A549 treated with AZD9567 at 1 μM for 4 hours (cell line): ENCODE data around the gene ARL14. TPM values are rescaled to one million over a fixed set of nuclear protein-coding genes. Genes with fewer than 3 reads are reported as not detected.

Source experiments
- total RNA-seq: library from RNA; stranded (reverse); fragments of 200-300 nt; extraction: Qiagen RNA extraction; gene quantifications from 5 replicates; pipeline ENCODE4 v1.2.3, GENCODE V29; 2022; ENCODE audit not compliant: insufficient read depth

The ARL14 gene
- total RNA-seq, result 0.32 to 0.41 TPM (median 0.37 TPM) in 4 of 5 replicates, not detected in the other

GRCh38 chr3:160676547-160677303 lies at the start of gene ARL14:
ARL14 (plus strand) TSS chr3:160677160; CDS start chr3:160677347, 187 bp downstream.

Other genes with a start within 250 kb of the ARL14 start
- 7.9 to 12.0 TPM (median 10.3 TPM) in 5 replicates for gene TRIM59, start 227.4 kb upstream of the ARL14 start, total RNA-seq
- gene KPNA4, start 111.6 kb upstream of the ARL14 start, total RNA-seq, result 28.5 to 44.7 TPM (median 34.4 TPM) in 5 replicates
- 0.63 to 0.89 TPM (median 0.72 TPM) in 5 replicates for gene PPM1L, start 79.1 kb downstream of the ARL14 start, total RNA-seq